HG03139 (cell line): ENCODE measurements around the gene DPYD.

Experiments
- ATAC-seq: cut with Tn5 transposase; IDR thresholded peaks from one replicate; pipeline ENCODE4 v1.9.1; 2021; ENCODE audit not compliant: unreplicated experiment

Gene DPYD

GRCh38 chr1:97920832-97921571 is at the start of gene DPYD:
TSS of gene DPYD (minus strand) at chr1:97921034. CDS start at chr1:97920922, 112 bp downstream.
- peak; percentile 84 for ATAC-seq

DNA sequence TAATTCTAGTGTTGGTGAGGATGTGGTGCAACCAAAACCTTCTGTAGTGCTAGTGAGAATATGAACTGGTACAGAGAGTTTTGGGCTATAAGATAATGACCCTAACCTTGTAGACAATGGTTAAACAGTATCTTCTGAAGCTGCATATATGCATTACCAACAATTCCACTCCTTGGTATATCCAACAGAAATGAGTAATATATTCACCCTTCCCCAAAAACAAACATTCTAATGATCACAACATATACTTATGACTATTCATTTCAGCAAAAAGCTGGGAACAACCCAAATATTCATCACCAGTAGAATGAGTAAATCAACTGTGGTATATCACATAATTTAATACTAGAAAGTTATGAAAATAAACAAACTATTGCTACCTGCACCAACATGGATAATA is 39.6 kb upstream of the DPYD start:
- no peak for ATAC-seq

GRCh38 chr1:97947695-97948094 is 26.9 kb upstream of the DPYD start:
- ATAC-seq = no peak

GRCh38 chr1:97943354-97943753 is 22.5 kb upstream of the DPYD start:
- no peak for ATAC-seq

DNA sequence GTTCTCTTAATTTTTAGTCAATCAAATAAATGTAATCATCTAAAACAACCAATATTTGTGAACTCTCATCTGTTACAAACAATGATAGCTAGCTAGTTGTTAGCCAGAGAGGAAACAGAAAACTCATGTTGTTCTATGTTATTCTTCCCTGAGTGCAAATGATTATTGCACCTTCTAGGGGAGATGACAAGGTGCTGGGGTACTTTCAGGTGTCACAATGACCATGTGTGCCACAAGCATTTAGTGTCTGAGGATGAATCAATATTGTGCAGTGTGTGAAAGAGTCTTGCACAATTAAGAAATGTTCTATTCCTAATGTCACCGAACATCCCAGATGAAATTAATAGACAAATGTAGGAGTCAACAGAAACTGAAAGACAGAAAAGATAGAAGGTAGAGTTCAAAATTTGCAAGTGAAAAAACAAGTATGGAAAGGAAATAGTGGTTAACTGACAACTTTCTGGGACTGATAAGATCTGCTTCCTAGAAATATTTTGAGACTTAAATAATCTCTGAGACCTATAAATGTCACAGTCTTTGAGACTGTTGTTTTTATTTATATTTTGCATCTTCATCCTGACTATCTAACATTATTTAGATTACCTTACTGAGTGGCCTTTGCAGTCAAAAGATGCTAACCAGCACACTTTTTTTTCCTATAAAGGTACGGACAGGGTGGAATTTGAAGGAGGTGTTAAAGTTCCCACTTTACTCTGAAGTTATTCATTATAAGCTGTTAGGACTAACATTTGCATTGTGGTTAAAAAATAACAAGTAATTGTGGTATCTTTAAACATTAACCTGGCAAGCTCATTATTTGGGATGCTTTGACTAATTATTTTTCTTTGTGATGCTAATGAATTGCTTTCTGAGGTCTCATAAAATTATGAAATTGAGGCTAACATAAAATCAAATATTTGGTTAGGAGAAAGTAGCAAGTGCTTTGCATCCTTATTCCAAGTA is 21.6 kb upstream of the DPYD start:
- ATAC-seq = no peak

DNA sequence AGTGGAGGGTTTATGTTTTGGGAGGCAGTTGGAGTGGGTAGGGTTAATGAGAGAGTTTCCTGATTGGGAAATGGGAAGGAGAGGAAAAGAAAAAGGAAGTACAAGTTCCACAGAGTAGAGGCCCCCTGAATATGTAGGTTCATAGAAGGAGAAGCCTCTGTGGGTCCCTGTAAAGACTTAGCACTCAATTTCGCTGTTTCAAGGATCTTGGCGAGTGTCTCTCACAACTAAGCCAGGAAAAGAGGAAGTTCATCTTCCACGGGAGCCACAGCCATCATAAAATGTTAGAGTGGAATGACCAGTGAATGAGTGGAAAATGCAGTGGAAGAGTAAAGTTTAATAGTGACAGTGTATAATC is 17.4 kb upstream of the DPYD start:
- no peak for ATAC-seq

GRCh38 chr1:97936976-97937375 is 16.1 kb upstream of the DPYD start:
- no peak for ATAC-seq

- no peak for ATAC-seq
Observed at GRCh38 chr1:97934491-97934890, 13.7 kb upstream of the DPYD start.

- ATAC-seq = no peak
Observed at GRCh38 chr1:97929874-97930851, 9.3 kb upstream of the DPYD start.

DNA sequence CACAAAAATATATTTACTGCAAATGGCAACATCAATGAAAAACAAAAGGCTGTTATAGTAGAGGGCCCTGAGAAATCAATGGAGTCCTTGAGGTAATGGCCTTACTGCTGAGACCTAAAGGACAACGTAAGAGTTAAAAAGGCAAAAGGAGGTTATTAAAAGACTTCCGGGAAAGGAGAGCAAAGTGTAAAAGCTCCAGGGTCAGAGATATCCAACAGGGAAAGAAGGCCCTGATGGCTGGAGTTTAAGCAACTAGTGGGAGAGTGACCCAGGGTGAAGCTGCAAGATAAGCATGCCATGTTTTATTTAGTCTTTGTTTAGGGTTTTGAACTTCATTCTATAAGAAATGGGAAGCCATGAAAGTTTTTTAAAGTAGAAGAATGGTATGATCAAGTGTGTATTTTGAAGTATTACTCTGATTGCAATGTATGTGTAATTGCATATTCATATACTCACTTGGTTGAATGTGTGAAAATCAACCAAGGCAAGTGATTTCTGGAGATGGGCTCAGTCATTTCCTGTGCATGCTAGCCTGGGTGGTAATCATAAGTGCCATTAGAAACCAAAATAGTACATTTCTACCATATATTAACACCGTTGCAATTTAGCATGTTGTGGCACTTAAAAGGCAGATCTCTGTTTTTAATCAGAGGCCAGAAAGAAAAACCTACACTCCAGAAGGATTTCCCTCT is 5.3 kb upstream of the DPYD start:
- ATAC-seq = no peak

DNA sequence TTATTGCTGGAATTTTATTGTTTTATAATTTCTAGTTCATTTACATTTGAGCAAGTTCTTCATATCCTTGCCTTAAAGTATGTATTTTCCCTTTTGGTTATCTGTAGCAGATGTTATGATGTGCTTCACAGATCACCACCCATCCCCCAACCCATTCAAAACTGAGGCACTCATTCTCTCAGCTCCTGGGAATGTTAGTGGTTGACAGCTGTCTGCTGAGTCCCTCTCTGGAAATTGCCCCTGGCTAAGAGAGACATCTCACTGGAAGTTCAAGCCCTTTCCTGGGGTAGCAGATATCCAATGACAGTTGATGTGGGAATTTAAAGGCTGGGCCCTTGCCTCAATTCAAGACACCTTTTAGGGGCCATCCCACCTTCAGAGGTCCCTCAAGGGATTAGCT is 4.3 kb upstream of the DPYD start:
- ATAC-seq = no peak

DNA sequence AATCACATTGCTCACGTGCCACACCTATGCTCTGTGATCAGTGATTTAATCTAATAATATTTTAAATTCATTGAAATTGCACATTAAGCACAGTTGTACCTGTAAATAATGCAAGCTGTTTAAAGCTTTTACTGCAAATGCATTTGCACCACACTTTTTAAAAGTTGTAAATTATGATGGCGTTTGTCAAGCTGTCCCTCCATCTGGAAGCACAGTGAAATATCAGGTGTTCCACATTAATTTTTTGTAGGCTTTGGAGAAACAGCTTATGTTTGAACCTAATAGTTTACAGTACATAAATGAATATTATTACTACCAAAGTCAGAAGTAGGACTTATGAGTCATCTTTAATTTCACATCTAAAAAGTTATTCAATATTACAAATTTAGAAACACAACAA is 3.0 kb upstream of the DPYD start:
- no peak for ATAC-seq

DNA sequence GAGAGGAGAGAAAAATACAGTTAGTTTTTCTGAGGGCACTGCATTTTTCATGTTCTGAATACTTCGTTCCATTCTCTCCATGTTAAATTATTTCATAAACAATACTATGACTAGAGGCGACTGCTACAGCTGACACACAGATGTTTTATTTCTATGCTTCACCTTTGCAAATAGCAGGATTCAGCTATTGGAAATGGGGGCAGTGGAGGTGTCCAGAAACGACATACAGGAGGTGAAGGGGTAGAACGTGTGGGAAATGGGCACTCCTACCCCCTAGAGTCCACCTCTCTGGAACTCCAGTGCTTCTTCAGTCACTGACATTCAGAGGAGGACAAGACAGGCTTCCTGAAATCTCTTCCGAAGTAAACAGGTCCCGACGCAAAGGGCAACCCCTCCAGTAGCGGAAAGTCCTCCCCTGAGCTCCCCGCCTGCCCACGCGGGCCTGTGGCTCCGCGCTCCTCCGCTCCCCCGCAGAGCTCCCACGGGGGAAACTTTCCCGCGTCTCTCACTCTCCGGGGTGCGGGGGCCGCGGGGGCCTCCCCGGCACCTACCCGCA is 480 bp downstream of the DPYD start:
- no peak for ATAC-seq

- ATAC-seq = no peak
Observed at GRCh38 chr1:97919585-97920261, 1.1 kb downstream of the DPYD start.

DNA sequence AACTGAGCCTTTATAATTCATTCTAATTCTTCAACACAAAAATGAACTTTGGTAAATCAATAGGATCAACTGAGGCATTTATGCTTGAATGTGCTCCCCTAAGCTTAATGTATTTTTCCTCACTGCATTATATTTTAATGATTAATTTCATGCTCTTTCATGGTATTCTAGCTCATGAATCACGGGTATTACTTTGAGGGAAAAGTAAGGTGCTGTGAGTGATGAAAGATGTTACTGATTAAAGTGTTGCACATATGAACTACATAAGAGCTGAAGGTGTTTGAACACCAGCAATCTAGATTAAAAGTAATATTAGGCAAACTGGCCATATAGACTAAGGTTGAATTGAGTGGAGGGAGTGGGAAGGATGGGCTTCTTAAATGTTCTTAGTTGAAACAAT is 1.9 kb downstream of the DPYD start:
- ATAC-seq = no peak

DNA sequence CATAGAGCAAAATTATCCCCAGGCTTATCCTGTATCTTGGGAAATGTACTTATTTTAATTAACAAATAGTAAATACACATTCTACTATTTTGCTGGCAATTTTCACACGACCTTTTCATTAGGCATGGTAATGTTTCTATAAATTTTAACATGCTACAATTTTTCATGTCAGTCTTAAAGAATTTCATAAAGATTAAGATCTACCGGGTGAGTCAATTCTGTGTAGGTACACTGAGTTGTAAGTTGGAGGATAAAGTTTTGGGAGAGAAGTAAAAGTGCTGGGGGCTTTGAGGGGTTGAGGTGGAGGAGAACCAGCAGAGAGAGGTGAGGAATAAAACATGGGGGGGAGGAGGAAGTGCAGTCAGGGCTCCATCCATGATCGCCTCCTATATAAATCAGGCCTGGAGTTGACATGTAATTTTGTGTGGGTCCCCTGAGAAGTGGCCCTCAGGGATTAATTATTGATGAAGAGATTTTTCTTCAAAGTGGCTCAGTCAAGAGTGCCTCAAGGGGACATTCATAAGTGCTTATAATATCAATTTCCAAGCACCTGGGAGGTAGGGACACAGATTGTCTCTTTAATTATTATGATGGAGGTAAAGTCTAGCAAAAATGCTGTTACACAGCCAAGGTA is 7.2 kb downstream of the DPYD start:
- ATAC-seq = no peak

GRCh38 chr1:97911266-97912215 is 9.3 kb downstream of the DPYD start:
- ATAC-seq = no peak

GRCh38 chr1:97909266-97909665 is 11.6 kb downstream of the DPYD start:
- no peak for ATAC-seq
